Chondrocyte (in vitro differentiated cells): ENCODE data around the gene DSCAML1. TPM values are rescaled to one million over a fixed set of nuclear protein-coding genes. Genes with fewer than 3 reads are reported as not detected.

ENCODE experiments used
- DNase-seq: peaks from one replicate; pipeline ENCODE4 v3.0.0; 2021; ENCODE audit warnings: mixed read lengths, low spot score
- H3K27ac Mint-ChIP-seq: one replicate; pipeline ENCODE4 v1.8.0; 2021; ENCODE audit warnings: mild to moderate bottlenecking, moderate library complexity, mixed read lengths; ENCODE audit not compliant: unreplicated experiment
- H3K27me3 Mint-ChIP-seq: 2 replicates; pipeline ENCODE4 v1.8.0; 2021; ENCODE audit warnings: low read depth, mixed read lengths
- H3K36me3 Mint-ChIP-seq: 2 replicates; pipeline ENCODE4 v1.8.0; 2021; ENCODE audit warnings: low read depth, mixed read lengths
- H3K4me1 Mint-ChIP-seq: 2 replicates; pipeline ENCODE4 v1.8.0; 2021; ENCODE audit warnings: low read depth, mild to moderate bottlenecking, mixed read lengths
- H3K4me3 Mint-ChIP-seq: one replicate; pipeline ENCODE4 v1.8.0; 2021; ENCODE audit warnings: mild to moderate bottlenecking, moderate library complexity, mixed read lengths; ENCODE audit not compliant: unreplicated experiment
- H3K9me3 Mint-ChIP-seq: 2 replicates; pipeline ENCODE4 v1.8.0; 2021; ENCODE audit warnings: low read depth, mixed read lengths
- CTCF ChIP-seq: fragments of 200-600 bp; sonication (generic); IDR thresholded peaks from 2 replicates; pipeline ENCODE4 v1.5.0; 2021; ENCODE audit warnings: antibody characterized with exemption, mild to moderate bottlenecking, moderate library complexity
- total RNA-seq: library from RNA; stranded (reverse); gene quantifications from 3 replicates; pipeline ENCODE4 v1.2.1, GENCODE V29; 2021

DSCAML1 gene
- total RNA-seq, 1 donor from 2014 or later: not detected

- TF ChIP-seq CTCF: no peak
- peaks cover 10% of the 10 kb centered on the region for H3K27me3 Mint-ChIP-seq
- no peaks in the 10 kb centered on the region for H3K4me1 Mint-ChIP-seq
- no peak overlapping the region for H3K4me3 Mint-ChIP-seq
- H3K36me3 Mint-ChIP-seq: no peaks in the 10 kb centered on the region
- no peaks in the 10 kb centered on the region for H3K9me3 Mint-ChIP-seq
- H3K27ac Mint-ChIP-seq: no peak overlapping the region
- DNase-seq: no peak
Observed at GRCh38 chr11:117521974-117522373, 275.0 kb downstream of the DSCAML1 start.

- Mint-ChIP-seq H3K27ac (no peak overlapping the region), H3K27me3 (peaks cover 11% of the 10 kb centered on the region)
Observed at GRCh38 chr11:117520966-117521365, 276.1 kb downstream of the DSCAML1 start.

DNA sequence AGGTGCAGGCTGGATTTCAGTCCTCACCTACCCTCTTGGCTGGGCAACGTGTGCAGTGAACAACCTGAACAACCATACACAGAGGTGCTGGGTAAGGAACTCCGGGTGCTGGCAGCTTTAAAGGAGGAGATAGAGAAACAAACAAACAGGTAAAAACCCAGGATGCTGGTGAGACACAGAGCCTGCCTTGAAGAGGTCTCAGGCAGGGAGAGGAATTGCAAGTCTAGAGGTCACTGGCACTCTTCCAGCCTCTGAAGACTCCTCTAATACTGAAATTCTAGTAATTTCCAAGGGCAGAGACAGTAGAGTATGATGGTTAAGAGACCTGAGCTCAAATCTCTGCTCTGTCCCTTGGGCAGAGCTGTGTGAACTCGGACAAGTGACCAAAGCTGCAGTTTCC lies 276.8 kb downstream of the DSCAML1 start:
- no peak for TF ChIP-seq CTCF
- peaks cover 11% of the 10 kb centered on the region for H3K27me3 Mint-ChIP-seq
- no peak overlapping the region for H3K4me3 Mint-ChIP-seq
- H3K9me3 Mint-ChIP-seq: no peaks in the 10 kb centered on the region
- H3K36me3 Mint-ChIP-seq: no peaks in the 10 kb centered on the region
- DNase-seq: no peak
- no peaks in the 10 kb centered on the region for H3K4me1 Mint-ChIP-seq
- H3K27ac Mint-ChIP-seq: no peak overlapping the region

More at GRCh38 chr11:117520966-117521365, 276.1 kb downstream of the DSCAML1 start:
- no peak overlapping the region for H3K4me3 Mint-ChIP-seq
- no peak for DNase-seq
- no peak for TF ChIP-seq CTCF
- H3K9me3 Mint-ChIP-seq: no peaks in the 10 kb centered on the region
- H3K4me1 Mint-ChIP-seq: no peaks in the 10 kb centered on the region
- H3K36me3 Mint-ChIP-seq: no peaks in the 10 kb centered on the region

- no peaks in the 10 kb centered on the region for H3K9me3 Mint-ChIP-seq
- TF ChIP-seq CTCF: no peak
- H3K36me3 Mint-ChIP-seq: no peaks in the 10 kb centered on the region
- H3K27ac Mint-ChIP-seq: no peak overlapping the region
- H3K27me3 Mint-ChIP-seq: peaks cover 11% of the 10 kb centered on the region
- DNase-seq: no peak
- no peaks in the 10 kb centered on the region for H3K4me1 Mint-ChIP-seq
- no peak overlapping the region for H3K4me3 Mint-ChIP-seq
Observed at GRCh38 chr11:117519590-117519989, 277.4 kb downstream of the DSCAML1 start.

GRCh38 chr11:117519170-117519569 lies 277.8 kb downstream of the DSCAML1 start:
- Mint-ChIP-seq H3K36me3 (no peaks in the 10 kb centered on the region), H3K4me1 (no peaks in the 10 kb centered on the region), H3K27me3 (peaks cover 11% of the 10 kb centered on the region), H3K4me3 (no peak overlapping the region), H3K27ac (no peak overlapping the region), H3K9me3 (no peaks in the 10 kb centered on the region)
- no peak for DNase-seq
- no peak for TF ChIP-seq CTCF
